DND-41 (cell line): ENCODE results near the gene NT5C1A.

Source experiments
- ATAC-seq: fragments of 200-7000 bp; cut with Tn5 transposase; 3 replicates; pipeline ENCODE4 v1.9.1; 2021; ENCODE audit warnings: low read depth; ENCODE audit not compliant: insufficient read depth
- DNase-seq: peaks from one replicate; pipeline ENCODE4 v3.0.0-alpha.2; 2020
- H2AFZ ChIP-seq: 2 replicates; pipeline ENCODE4 v1.6.0; 2012; ENCODE audit warnings: low read depth, low read length
- H3K27ac ChIP-seq: 2 replicates; pipeline ENCODE4 v1.5.1; 2012; ENCODE audit warnings: low read length, inconsistent platforms
- H3K27me3 ChIP-seq: fragments of 200-600 bp; sonication (generic); 2 replicates; pipeline ENCODE4 v1.6.0; 2012; ENCODE audit warnings: low read length, mild to moderate bottlenecking, inconsistent platforms; ENCODE audit not compliant: insufficient read depth, poor library complexity
- H3K36me3 ChIP-seq: 2 replicates; pipeline ENCODE4 v1.5.1; 2012; ENCODE audit warnings: low read length, inconsistent platforms; ENCODE audit not compliant: insufficient read depth
- H3K4me1 ChIP-seq: 2 replicates; pipeline ENCODE4 v1.5.1; 2012; ENCODE audit warnings: mild to moderate bottlenecking, low read length; ENCODE audit not compliant: insufficient read depth
- H3K4me2 ChIP-seq: 2 replicates; pipeline ENCODE4 v1.6.0; 2012; ENCODE audit warnings: mild to moderate bottlenecking, moderate library complexity, low read length, inconsistent platforms; ENCODE audit not compliant: insufficient read depth
- H3K4me3 ChIP-seq, 2 experiments: fragments of 200-600 bp in 1 of 2; shearing (Covaris generic) in 1 of 2; 2 replicates each; pipeline ENCODE4 v1.5.1; 2012 to 2016; ENCODE audit warnings: inconsistent platforms in 2 of 2, low read length in 2 of 2, mild to moderate bottlenecking in 2 of 2, low read depth in 1 of 2, moderate library complexity in 1 of 2
- H3K79me2 ChIP-seq: 2 replicates; pipeline ENCODE4 v1.6.0; 2012; ENCODE audit warnings: low read length, inconsistent platforms; ENCODE audit not compliant: insufficient read depth
- H3K9ac ChIP-seq: 2 replicates; pipeline ENCODE4 v1.6.0; 2012; ENCODE audit warnings: low read depth, mild to moderate bottlenecking, inconsistent platforms, low read length, moderate library complexity
- H3K9me3 ChIP-seq: 2 replicates; pipeline ENCODE4 v1.5.1; 2012; ENCODE audit warnings: low read length, moderate library complexity, mild to moderate bottlenecking, inconsistent platforms; ENCODE audit not compliant: insufficient read depth, severe bottlenecking
- H4K20me1 ChIP-seq: 2 replicates; pipeline ENCODE4 v1.6.0; 2012; ENCODE audit warnings: low read length; ENCODE audit not compliant: insufficient read depth
- CTCF ChIP-seq: IDR thresholded peaks from 2 replicates; pipeline ENCODE4 v1.5.1; 2012; ENCODE audit warnings: borderline replicate concordance, low read length, moderate library complexity, mild to moderate bottlenecking; ENCODE audit not compliant: poor library complexity, severe bottlenecking; ENCODE audit errors: extremely low read depth
- EZH2 ChIP-seq: IDR thresholded peaks from 3 replicates; pipeline ENCODE4 v1.6.1; 2012; ENCODE audit warnings: borderline replicate concordance, low read depth, mild to moderate bottlenecking, moderate library complexity, low read length, inconsistent platforms; ENCODE audit not compliant: severe bottlenecking

Gene NT5C1A

GRCh38 chr1:39645411-39646043 is 26.4 kb downstream of the NT5C1A start:
- ATAC-seq: no peak
- no peak overlapping the region for H3K9ac ChIP-seq
- H3K4me3 ChIP-seq: no peak overlapping the region
- no peak overlapping the region for H3K27ac ChIP-seq
- no peaks in the 10 kb centered on the region for H3K79me2 ChIP-seq
- H4K20me1 ChIP-seq: no peaks in the 10 kb centered on the region; the same call in none of the 2 replicates
- peaks cover 10% of the 10 kb centered on the region for H3K27me3 ChIP-seq
- TF ChIP-seq EZH2 (no peak), CTCF (no peak)
- no peaks in the 10 kb centered on the region for H3K36me3 ChIP-seq
- no peaks in the 10 kb centered on the region for H3K4me1 ChIP-seq
- H2AFZ ChIP-seq: no peak overlapping the region
- no peak overlapping the region for H3K4me2 ChIP-seq
- H3K9me3 ChIP-seq: no peaks in the 10 kb centered on the region
- no peak for DNase-seq

GRCh38 chr1:39643705-39644104 is 28.2 kb downstream of the NT5C1A start:
- Histone ChIP-seq H3K9ac (no peak overlapping the region), H3K27ac (no peak overlapping the region), H3K79me2 (no peaks in the 10 kb centered on the region), H3K4me3 (no peak overlapping the region), H2AFZ (no peak overlapping the region), H4K20me1 (no peaks in the 10 kb centered on the region; the same call in none of the 2 replicates), H3K27me3 (peaks cover 10% of the 10 kb centered on the region), H3K4me2 (no peak overlapping the region), H3K9me3 (no peaks in the 10 kb centered on the region), H3K36me3 (no peaks in the 10 kb centered on the region), H3K4me1 (no peaks in the 10 kb centered on the region)
- TF ChIP-seq EZH2 (no peak), CTCF (no peak)
- no peak for ATAC-seq
- no peak for DNase-seq

DNA sequence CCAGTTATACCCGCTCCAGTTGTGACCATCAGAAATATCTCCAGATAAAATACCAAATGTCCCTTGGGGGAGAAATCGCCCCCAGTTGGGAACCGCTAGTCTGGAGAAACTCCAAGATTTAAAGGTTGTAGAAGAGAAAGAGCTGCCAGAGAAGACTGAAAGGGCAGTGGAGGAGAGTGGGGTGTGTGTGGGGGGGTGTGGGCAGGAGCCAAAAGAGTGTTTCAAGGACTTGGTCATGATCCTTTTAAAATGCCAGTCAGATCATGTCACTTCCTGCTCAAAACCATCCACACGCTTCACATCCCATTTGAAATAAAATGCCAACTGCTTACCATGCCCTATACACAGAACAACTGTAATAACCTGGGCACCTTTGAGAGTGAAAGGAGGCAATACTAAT is 29.1 kb downstream of the NT5C1A start:
- H3K4me3 ChIP-seq: no peak overlapping the region
- H3K36me3 ChIP-seq: no peaks in the 10 kb centered on the region
- peaks cover 10% of the 10 kb centered on the region for H3K27me3 ChIP-seq
- ATAC-seq: no peak
- no peak overlapping the region for H3K27ac ChIP-seq
- no peaks in the 10 kb centered on the region for H3K79me2 ChIP-seq
- no peaks in the 10 kb centered on the region for H3K4me1 ChIP-seq
- no peak overlapping the region for H3K4me2 ChIP-seq
- H3K9me3 ChIP-seq: no peaks in the 10 kb centered on the region
- no peak for DNase-seq
- H4K20me1 ChIP-seq: no peaks in the 10 kb centered on the region; the same call in none of the 2 replicates
- H2AFZ ChIP-seq: no peak overlapping the region
- no peak overlapping the region for H3K9ac ChIP-seq
- no peak for TF ChIP-seq CTCF
- no peak for TF ChIP-seq EZH2

DNA sequence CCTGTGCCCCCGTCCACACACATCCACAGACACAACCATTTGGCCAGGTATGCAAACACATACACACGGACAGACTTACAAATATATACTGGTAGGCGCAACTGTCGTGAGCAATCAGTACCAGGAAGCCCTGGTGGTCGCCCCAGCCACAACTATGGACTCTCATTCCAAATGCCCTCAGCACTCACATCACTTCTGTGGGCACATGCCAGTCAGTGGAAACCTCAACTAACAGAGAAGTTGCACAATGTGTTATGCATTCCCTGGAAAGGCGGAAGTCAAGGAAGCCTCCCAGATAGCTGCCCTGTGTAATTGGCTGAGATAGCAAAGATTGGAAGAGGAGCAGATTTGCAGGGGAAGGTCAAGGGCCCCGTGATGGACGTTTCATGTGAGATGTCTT is 31.0 kb downstream of the NT5C1A start:
- TF ChIP-seq CTCF (no peak), EZH2 (no peak)
- no peak overlapping the region for H2AFZ ChIP-seq
- ATAC-seq: no peak

More for the DNA sequence above, 31.0 kb downstream of the NT5C1A start:
- no peaks in the 10 kb centered on the region for H3K9me3 ChIP-seq
- H3K4me1 ChIP-seq: no peaks in the 10 kb centered on the region
- no peaks in the 10 kb centered on the region for H3K79me2 ChIP-seq
- no peak overlapping the region for H3K4me2 ChIP-seq
- H3K9ac ChIP-seq: no peak overlapping the region
- H3K27ac ChIP-seq: no peak overlapping the region
- H3K4me3 ChIP-seq: no peak overlapping the region
- H3K27me3 ChIP-seq: peaks cover 7% of the 10 kb centered on the region
- no peaks in the 10 kb centered on the region for H3K36me3 ChIP-seq
- DNase-seq: no peak
- H4K20me1 ChIP-seq: no peaks in the 10 kb centered on the region; the same call in 1 of the 2 replicates
